Embryonic facial prominence (tissue), 1 donor: Measurements from ENCODE around the gene P3R3URF.

Experiments used
- DNase-seq: peaks from one replicate; pipeline ENCODE4 v3.0.0-alpha.2; 2016; ENCODE audit errors: extremely low spot score

The P3R3URF gene

GRCh38 chr1:46131712-46132528, 44.4 kb downstream of the P3R3URF start:
- DNase-seq, result no peak

- no peak for DNase-seq
Measured at GRCh38 chr1:46131093-46131492, 45.2 kb downstream of the P3R3URF start.

DNA sequence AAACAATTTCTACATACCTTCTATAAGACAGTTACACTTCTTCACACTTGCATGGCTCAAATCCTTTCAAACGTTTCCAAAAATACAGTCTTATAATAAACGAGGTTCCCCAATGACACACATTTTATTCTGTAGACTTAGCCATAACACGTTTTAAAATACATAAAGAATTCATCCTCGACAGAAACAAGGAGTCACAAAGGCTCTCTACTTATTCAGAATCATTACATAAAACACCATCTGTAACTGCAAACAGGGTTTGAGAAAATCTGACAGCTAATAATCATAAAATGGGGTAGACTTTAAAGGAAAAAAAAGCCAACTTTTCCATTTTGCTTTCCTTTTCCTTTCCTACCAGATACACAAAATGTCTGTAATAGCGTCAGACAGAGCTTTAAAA, 45.7 kb downstream of the P3R3URF start:
- no peak for DNase-seq

GRCh38 chr1:46130121-46130520, 46.2 kb downstream of the P3R3URF start:
- no peak for DNase-seq

DNA sequence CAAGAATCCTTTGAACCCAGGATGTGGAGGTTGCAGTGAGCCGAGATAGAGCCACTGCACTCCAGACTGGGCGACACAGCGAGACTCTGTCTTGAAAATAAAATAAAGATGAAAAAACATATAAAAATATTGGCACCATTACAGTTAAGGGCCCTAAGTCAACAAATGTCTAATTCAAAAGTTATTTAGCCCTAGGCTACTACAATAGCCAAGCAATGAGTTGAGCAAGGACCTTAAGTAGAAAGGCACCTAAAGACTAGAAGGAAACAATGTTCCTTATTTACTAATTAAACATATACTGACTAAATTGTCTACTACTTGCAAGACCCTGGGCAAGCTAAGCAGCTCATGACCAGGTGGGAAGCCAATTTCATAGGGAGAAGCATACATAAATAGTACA, 47.9 kb downstream of the P3R3URF start:
- DNase-seq, result no peak
